CD14-positive monocyte (primary cell): ENCODE data around the gene GRID1. TPM values are rescaled to one million over a fixed set of nuclear protein-coding genes. Genes with fewer than 3 reads are reported as not detected.

ENCODE experiments used
- DNase-seq, 3 donors: peaks; one replicate each; pipeline ENCODE4 v3.0.0-alpha.2; 2011 to 2022
- H2AFZ ChIP-seq: 2 replicates; pipeline ENCODE4 v1.6.0; 2012; ENCODE audit warnings: mild to moderate bottlenecking, low read depth, low read length, inconsistent platforms; ENCODE audit not compliant: insufficient read depth, poor library complexity, severe bottlenecking
- H3K27ac ChIP-seq, 2 donors: 1 replicate in 1 of 2; 2 replicates in 1 of 2; pipeline ENCODE4 v1.5.1; 2012 to 2013; ENCODE audit warnings: low read length in 2 of 2, control low read depth in 1 of 2, inconsistent platforms in 1 of 2, low read depth in 1 of 2, mild to moderate bottlenecking in 1 of 2
- H3K27me3 ChIP-seq, 2 donors: one replicate each; pipeline versions ENCODE4 v1.6.0 to v1.6.1; 2011 to 2013; ENCODE audit warnings: low read length in 2 of 2; ENCODE audit not compliant: control insufficient read depth in 2 of 2, insufficient read depth in 2 of 2
- H3K36me3 ChIP-seq, 2 donors: replicated peaks in 1 of 2; 1 replicate in 1 of 2; 2 replicates in 1 of 2; pipeline versions ENCODE4 v1.5.1 to v1.6.1; 2012 to 2013; ENCODE audit warnings: low read length in 2 of 2, control low read depth in 1 of 2, inconsistent platforms in 1 of 2, mild to moderate bottlenecking in 1 of 2; ENCODE audit not compliant: insufficient read depth in 2 of 2, control insufficient read depth in 1 of 2
- H3K4me1 ChIP-seq, 2 donors: 1 replicate in 1 of 2; 2 replicates in 1 of 2; pipeline versions ENCODE4 v1.5.1 to v1.6.1; 2012 to 2013; ENCODE audit warnings: low read length in 2 of 2, control low read depth in 1 of 2, inconsistent platforms in 1 of 2, mild to moderate bottlenecking in 1 of 2, moderate library complexity in 1 of 2; ENCODE audit not compliant: insufficient read depth in 2 of 2, control insufficient read depth in 1 of 2
- H3K4me2 ChIP-seq: replicated peaks from 2 replicates; pipeline ENCODE3; 2012; ENCODE audit warnings: low read length, moderate library complexity, mild to moderate bottlenecking; ENCODE audit not compliant: poor library complexity, severe bottlenecking; ENCODE audit errors: extremely low read depth
- H3K4me3 ChIP-seq, 3 experiments: fragments of 200-600 bp in 1 of 3; sonication (generic) in 1 of 3; replicated peaks in 1 of 3; 1 replicate in 2 of 3; 2 replicates in 1 of 3; pipeline ENCODE4 v1.5.1; 2011 to 2013; ENCODE audit warnings: low read length in 3 of 3, mild to moderate bottlenecking in 3 of 3, control low read depth in 2 of 3, low read depth in 2 of 3, inconsistent platforms in 1 of 3, moderate library complexity in 1 of 3
- H3K79me2 ChIP-seq: 2 replicates; pipeline ENCODE4 v1.6.0; 2012; ENCODE audit warnings: mild to moderate bottlenecking, control low read depth, inconsistent platforms, low read length, moderate library complexity; ENCODE audit not compliant: insufficient read depth
- H3K9ac ChIP-seq: 2 replicates; pipeline ENCODE4 v1.6.0; 2017; ENCODE audit warnings: low read length, mild to moderate bottlenecking; ENCODE audit not compliant: insufficient read depth, poor library complexity, severe bottlenecking
- H3K9me3 ChIP-seq, 2 donors: replicated peaks in 1 of 2; 1 replicate in 1 of 2; 2 replicates in 1 of 2; pipeline versions ENCODE4 v1.5.1 to v1.6.1; 2012 to 2013; ENCODE audit warnings: low read length in 2 of 2, control low read depth in 1 of 2; ENCODE audit not compliant: control insufficient read depth in 1 of 2, insufficient read depth in 1 of 2
- H4K20me1 ChIP-seq: 2 replicates; pipeline ENCODE4 v1.6.0; 2012; ENCODE audit warnings: mild to moderate bottlenecking, low read length, control low read depth, moderate library complexity; ENCODE audit not compliant: insufficient read depth
- H3K27ac Mint-ChIP-seq, 7 donors: one replicate each; pipeline ENCODE4 v1.8.0; 2020; ENCODE audit warnings: mild to moderate bottlenecking in 7 of 7, mixed read lengths in 7 of 7, moderate library complexity in 6 of 7, inconsistent platforms in 2 of 7
- H3K27me3 Mint-ChIP-seq, 3 donors: one replicate each; pipeline ENCODE4 v1.8.0; 2021 to 2022; ENCODE audit warnings: low read depth in 3 of 3, mild to moderate bottlenecking in 3 of 3, mixed read lengths in 3 of 3, moderate library complexity in 3 of 3, inconsistent platforms in 1 of 3
- H3K36me3 Mint-ChIP-seq, 2 donors: one replicate each; pipeline ENCODE4 v1.8.0; 2020; ENCODE audit warnings: mixed read lengths in 2 of 2, inconsistent platforms in 1 of 2, mild to moderate bottlenecking in 1 of 2
- H3K4me1 Mint-ChIP-seq: one replicate; pipeline ENCODE4 v1.8.0; 2020; ENCODE audit warnings: mild to moderate bottlenecking, mixed read lengths
- H3K4me3 Mint-ChIP-seq, 2 donors: one replicate each; pipeline ENCODE4 v1.8.0; 2020; ENCODE audit warnings: mild to moderate bottlenecking in 2 of 2, mixed read lengths in 2 of 2, moderate library complexity in 1 of 2
- H3K9me3 Mint-ChIP-seq, 7 donors: one replicate each; pipeline ENCODE4 v1.8.0; 2020 to 2022; ENCODE audit warnings: mixed read lengths in 7 of 7, mild to moderate bottlenecking in 6 of 7, moderate library complexity in 6 of 7, inconsistent platforms in 2 of 7
- WGBS: methylation state at CpG from one replicate; pipeline ENCODE4 v1.1.5; 2013; ENCODE audit warnings: missing lambda C conversion rate; ENCODE audit not compliant: insufficient coverage; 5-methylcytosine and 5-hydroxymethylcytosine counted together
- intact Hi-C, 2 donors: fragments of 100-400 bp; cut with micrococcal nuclease; formaldehyde crosslinking; loops; one replicate each; pipeline versions ENCODE4 v1.15.0 to v1.15.1; 2023
- polyA plus RNA-seq, 3 donors: library from polyadenylated mRNA; depleted of rRNA in 1 of 3; unstranded in 2 of 3; stranded (reverse) in 1 of 3; fragments of 300-500 nt in 2 of 3; fragments of >200 nt in 1 of 3; fragmentation: Illumina TruSeq in 2 of 3; gene quantifications; 1 replicate in 2 of 3; 2 replicates in 1 of 3; pipeline ENCODE4 v1.2.3, GENCODE V29; 2012 to 2021
- TF ChIP-seq, protein P1 (sequence below): fragments of 200-600 bp; IDR thresholded peaks from one replicate; pipeline ENCODE4 v1.8.0; 2022; ENCODE audit warnings: antibody characterized with exemption, mild to moderate bottlenecking

The GRID1 gene
- polyA plus RNA-seq, 3 donors = not detected

DNA sequence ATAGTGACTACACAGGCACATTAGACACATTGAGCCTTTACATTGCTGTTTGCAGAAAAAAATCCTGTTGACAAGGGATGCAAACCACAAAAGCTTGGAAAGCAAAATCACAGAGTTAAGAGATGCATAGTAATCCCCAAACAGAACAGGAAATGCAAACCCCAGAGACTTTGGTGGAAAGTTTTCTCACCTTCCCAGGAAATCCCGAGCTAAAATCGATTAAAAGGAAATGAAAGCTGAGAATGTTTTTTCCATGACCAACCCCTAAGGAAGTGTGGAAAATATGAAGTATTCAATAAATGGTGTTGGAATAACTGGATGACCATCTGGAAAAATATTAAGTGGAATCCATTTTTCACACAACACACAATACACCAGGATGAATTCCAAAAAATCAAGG lies 598.7 kb downstream of the GRID1 start:
- Mint-ChIP-seq H3K4me1 (no peaks in the 10 kb centered on the region), H3K27ac (no peak overlapping the region), H3K36me3 (no peaks in the 10 kb centered on the region), H3K4me3 (no peak overlapping the region), H3K9me3 (peaks cover 3 to 11% (median 10%) of the 10 kb centered on the region in 7 donors), H3K27me3 (peaks cover 0 to 2% (median 1%) of the 10 kb centered on the region in 3 donors)
- H3K4me2 ChIP-seq = no peak overlapping the region
- no peak overlapping the region for H3K4me3 ChIP-seq
- no peaks in the 10 kb centered on the region for H3K27me3 ChIP-seq
- no peaks in the 10 kb centered on the region for H3K36me3 ChIP-seq
- no peak overlapping the region for H3K27ac ChIP-seq
- no peak overlapping the region for H2AFZ ChIP-seq
- TF ChIP-seq, protein P1, sequence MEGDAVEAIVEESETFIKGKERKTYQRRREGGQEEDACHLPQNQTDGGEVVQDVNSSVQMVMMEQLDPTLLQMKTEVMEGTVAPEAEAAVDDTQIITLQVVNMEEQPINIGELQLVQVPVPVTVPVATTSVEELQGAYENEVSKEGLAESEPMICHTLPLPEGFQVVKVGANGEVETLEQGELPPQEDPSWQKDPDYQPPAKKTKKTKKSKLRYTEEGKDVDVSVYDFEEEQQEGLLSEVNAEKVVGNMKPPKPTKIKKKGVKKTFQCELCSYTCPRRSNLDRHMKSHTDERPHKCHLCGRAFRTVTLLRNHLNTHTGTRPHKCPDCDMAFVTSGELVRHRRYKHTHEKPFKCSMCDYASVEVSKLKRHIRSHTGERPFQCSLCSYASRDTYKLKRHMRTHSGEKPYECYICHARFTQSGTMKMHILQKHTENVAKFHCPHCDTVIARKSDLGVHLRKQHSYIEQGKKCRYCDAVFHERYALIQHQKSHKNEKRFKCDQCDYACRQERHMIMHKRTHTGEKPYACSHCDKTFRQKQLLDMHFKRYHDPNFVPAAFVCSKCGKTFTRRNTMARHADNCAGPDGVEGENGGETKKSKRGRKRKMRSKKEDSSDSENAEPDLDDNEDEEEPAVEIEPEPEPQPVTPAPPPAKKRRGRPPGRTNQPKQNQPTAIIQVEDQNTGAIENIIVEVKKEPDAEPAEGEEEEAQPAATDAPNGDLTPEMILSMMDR = no peak
- intact Hi-C loops = no loop called here
- H3K9ac ChIP-seq = no peak overlapping the region
- H3K4me1 ChIP-seq = no peaks in the 10 kb centered on the region
- peaks cover 0 to 3% of the 10 kb centered on the region in 2 donors for H3K9me3 ChIP-seq
- H3K79me2 ChIP-seq = no peaks in the 10 kb centered on the region
- no CpG with 5 or more reads among the region's 2 CpGs for WGBS
- H4K20me1 ChIP-seq = no peaks in the 10 kb centered on the region
- no peak for DNase-seq

DNA sequence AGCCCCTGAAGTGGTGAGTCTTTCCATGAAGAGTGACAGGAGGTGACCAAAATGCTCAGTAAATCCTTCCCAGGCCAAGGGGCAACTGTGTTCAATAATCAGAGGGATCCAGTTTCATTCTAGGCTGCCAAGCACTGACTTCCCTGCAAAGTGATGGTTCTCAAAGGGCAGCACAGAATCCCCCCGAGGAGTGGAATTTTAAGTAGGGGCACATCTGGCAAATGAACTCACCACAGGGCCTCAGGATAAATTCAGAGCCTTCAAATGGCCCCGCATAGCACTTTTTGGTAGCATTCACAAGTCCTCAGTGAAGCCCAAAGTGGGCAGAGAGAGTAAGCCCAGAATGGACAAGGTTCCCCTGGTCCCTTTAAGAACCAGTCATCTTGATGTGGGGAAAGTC lies 602.5 kb downstream of the GRID1 start:
- Mint-ChIP-seq H3K4me1 (no peaks in the 10 kb centered on the region), H3K36me3 (no peaks in the 10 kb centered on the region), H3K27ac (no peak overlapping the region), H3K9me3 (peaks cover 0 to 2% (median under 1%) of the 10 kb centered on the region in 7 donors), H3K27me3 (peaks cover 0 to 2% (median 1%) of the 10 kb centered on the region in 3 donors), H3K4me3 (no peak overlapping the region)
- 78% methylated on average over 2 of the region's 2 CpGs for WGBS
- intact Hi-C loops = no loop called here
- TF ChIP-seq, protein P1 = no peak
- no peak for DNase-seq
- Histone ChIP-seq H3K9ac (no peak overlapping the region), H2AFZ (no peak overlapping the region), H3K79me2 (no peaks in the 10 kb centered on the region), H4K20me1 (no peaks in the 10 kb centered on the region), H3K27ac (no peak overlapping the region), H3K4me2 (no peak overlapping the region), H3K4me3 (no peak overlapping the region), H3K27me3 (no peaks in the 10 kb centered on the region), H3K36me3 (no peaks in the 10 kb centered on the region), H3K4me1 (no peaks in the 10 kb centered on the region), H3K9me3 (no peaks in the 10 kb centered on the region)
